A673 (cell line): ENCODE measurements around the gene ORM2.

Experiments used
- EZH2 ChIP-seq: fragments of 200-600 bp; sonication (generic); IDR thresholded peaks from 2 replicates; pipeline ENCODE4 v1.6.1; 2017; ENCODE audit warnings: borderline replicate concordance, low read depth, mild to moderate bottlenecking, mixed read lengths, antibody characterized with exemption, low read length; ENCODE audit not compliant: poor library complexity, severe bottlenecking
- TF ChIP-seq, protein P1 (sequence below): fragments of 300-800, 200-600 bp; sonication (generic); conservative IDR thresholded peaks from 2 replicates; pipeline ENCODE4 v1.5.1; 2017; ENCODE audit warnings: low read depth, mild to moderate bottlenecking, antibody characterized with exemption, low read length, moderate library complexity, mixed read lengths

DNA sequence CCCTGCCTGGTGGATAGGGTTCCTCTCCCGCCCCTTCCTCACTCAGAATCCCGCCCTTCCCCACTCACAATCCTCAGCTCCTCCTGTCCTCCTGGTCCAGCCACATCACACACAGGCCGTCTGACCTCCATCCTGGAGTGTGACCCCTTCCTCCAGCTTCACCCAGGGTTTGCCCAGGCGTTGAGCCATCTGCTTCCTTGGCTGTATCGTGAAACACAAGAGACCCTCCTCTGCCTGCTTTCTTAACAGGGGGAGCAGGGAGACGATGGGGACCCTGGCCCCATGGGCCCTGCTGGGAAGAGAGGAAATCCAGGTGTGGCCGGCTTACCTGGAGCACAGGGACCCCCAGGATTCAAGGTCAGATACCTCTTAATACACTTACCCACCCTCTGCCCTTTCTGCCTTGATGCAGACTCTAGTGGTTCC lies 39.1 kb upstream of the ORM2 start:
- TF ChIP-seq, protein P1, sequence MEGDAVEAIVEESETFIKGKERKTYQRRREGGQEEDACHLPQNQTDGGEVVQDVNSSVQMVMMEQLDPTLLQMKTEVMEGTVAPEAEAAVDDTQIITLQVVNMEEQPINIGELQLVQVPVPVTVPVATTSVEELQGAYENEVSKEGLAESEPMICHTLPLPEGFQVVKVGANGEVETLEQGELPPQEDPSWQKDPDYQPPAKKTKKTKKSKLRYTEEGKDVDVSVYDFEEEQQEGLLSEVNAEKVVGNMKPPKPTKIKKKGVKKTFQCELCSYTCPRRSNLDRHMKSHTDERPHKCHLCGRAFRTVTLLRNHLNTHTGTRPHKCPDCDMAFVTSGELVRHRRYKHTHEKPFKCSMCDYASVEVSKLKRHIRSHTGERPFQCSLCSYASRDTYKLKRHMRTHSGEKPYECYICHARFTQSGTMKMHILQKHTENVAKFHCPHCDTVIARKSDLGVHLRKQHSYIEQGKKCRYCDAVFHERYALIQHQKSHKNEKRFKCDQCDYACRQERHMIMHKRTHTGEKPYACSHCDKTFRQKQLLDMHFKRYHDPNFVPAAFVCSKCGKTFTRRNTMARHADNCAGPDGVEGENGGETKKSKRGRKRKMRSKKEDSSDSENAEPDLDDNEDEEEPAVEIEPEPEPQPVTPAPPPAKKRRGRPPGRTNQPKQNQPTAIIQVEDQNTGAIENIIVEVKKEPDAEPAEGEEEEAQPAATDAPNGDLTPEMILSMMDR, result no peak
- no peak for TF ChIP-seq EZH2
